ENCODE measurements around the gene CCNI2.
"Not testable (repeated sequence)": the region's sequence is repeated elsewhere in the genome, so short reads cannot be mapped to it uniquely, and the experiment has no call there.

CCNI2 gene

DNA sequence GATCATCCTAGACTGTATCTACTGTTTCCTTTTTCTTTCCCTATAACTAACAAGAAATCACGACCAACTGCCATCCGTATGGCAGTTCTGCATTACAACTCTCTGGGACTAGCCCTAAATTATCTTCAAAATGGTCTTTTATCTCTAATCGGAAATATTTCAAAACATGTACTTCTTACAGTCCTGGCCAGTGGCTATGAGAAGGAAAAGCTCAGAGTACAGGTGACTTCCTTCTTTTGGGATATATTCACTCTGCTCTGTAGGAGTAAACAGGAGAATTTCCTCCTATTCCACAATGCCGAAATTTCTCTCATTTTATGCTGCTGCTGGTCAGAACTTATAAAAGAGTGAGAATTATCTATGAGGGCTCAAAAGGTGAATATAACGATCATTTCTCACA is 31.6 kb downstream of the CCNI2 start:
- DNase-seq, result no peak

GRCh38 chr5:132779961-132780360 is 32.7 kb downstream of the CCNI2 start:
- peak in 46 of 56 donors; percentile 18 to 84 (median 64) for DNase-seq

DNA sequence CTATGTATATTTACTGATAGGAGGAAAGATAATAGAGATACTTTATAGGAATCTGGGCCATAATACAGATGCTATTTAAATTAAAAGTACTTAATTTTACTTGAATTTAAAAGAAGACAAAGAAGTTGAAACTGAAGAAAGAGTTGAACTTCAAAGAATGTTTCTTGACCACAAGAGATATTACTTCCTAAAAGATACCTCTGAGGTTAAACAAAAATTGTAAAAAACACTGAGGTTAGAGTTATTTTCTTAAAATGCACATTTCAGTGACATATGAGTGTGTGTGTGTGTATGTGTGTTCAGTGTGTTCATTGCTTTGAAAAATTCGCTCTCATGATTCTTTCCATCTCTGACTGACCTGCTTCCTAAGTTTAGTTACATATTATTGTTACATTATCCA is 33.4 kb downstream of the CCNI2 start:
- DNase-seq, result no peak

DNA sequence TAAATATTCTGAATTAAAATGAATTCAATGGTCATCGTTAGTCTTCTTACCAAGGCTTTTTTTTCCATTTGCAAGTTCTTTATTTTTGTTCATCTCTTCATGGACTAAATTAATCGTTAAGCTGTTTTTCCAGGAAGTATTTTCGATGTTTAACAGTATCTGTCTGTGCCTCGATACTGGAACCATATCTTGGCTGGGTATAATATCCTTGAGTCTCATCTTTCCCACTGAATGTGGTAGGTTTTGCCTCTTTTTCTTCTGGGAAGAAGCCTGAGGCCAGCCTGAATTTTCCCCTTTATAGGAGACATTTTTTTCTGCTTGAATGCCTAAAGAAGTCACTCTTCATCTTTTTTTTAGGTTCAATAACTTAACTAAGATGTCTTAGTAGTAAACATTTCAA is 33.8 kb downstream of the CCNI2 start:
- no peak for DNase-seq

DNA sequence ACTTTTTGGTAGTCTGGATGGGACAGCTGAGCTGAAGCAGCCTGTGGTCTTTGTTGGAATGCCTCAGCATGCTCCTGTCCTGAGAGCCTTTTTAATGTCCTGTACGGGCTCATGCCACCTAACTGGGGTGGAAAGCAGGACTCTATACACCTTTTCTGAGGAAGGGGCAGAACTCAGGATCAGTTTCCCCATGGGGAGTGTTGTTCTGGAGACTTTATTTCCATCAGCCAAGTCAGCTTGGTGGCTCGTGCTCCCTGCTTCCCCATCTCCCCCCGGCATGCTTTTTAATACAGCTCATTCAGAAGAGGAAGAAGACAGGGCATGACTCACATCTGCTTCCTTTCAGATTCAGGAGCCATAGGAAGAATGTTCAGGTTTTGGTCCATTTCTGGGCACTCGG is 34.9 kb downstream of the CCNI2 start:
- peak in 4 of 56 donors; percentile 16 to 34 (median 28) for DNase-seq

GRCh38 chr5:132785365-132785764 is 38.1 kb downstream of the CCNI2 start:
- no peak for DNase-seq

- no peak for DNase-seq
Observed at GRCh38 chr5:132785864-132786263, 38.6 kb downstream of the CCNI2 start.

DNA sequence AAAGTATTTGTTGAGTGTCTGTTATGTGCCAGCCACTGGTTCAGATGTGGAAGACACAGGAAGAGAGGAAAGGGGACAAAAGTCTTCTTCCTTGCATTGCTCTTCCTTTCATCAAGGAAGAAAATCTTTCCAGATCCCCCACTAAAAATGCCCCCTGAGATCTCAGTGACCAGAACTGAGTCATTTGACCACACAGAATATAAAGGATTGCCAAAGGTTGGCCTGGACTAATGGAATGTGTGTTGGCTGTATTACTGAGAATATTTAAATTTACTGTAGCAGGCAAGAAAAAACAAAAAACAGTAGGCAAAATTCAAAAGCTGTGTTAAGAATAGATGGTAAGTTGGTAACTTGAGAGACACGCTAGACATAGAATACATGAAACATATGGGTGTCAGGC is 39.9 kb downstream of the CCNI2 start:
- no peak for DNase-seq

GRCh38 chr5:132788508-132788907 is 41.3 kb downstream of the CCNI2 start:
- no peak for DNase-seq

- no peak for DNase-seq
Observed at GRCh38 chr5:132788990-132789886, 42.0 kb downstream of the CCNI2 start.

GRCh38 chr5:132790201-132790865 is 43.1 kb downstream of the CCNI2 start:
- peak in 18 of 56 donors; percentile 23 to 74 (median 52) for DNase-seq

GRCh38 chr5:132791026-132791425 is 43.8 kb downstream of the CCNI2 start:
- no peak for DNase-seq

GRCh38 chr5:132797651-132798050 is 50.4 kb downstream of the CCNI2 start:
- DNase-seq, result peak in 31 of 56 donors; percentile 27 to 75 (median 54)

- DNase-seq, result no peak
Observed at GRCh38 chr5:132799392-132799791, 52.2 kb downstream of the CCNI2 start.

DNA sequence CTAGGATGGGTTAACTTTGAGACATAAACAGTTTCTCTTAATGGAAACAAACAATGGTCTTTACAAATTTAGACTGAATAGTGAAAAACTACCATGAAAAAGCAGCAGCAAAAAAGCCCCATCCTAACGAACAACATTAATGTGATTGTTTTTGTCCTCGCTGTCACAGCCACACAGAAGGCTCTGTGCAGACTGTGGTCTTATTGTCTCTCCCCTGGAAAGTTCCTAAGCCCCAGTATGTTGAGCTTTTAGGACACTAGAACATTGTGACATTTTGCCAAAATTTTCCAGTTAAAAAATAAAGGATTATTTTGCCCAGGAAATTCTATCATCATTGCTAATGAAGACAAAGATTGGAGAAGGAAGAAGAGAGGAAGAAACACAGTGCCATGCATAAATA is 53.3 kb downstream of the CCNI2 start:
- peak in 27 of 56 donors; percentile 19 to 74 (median 41) for DNase-seq

- no peak for DNase-seq
Observed at GRCh38 chr5:132802044-132802684, 54.9 kb downstream of the CCNI2 start.

GRCh38 chr5:132802685-132803066 is 55.5 kb downstream of the CCNI2 start:
- not testable (repeated sequence) for DNase-seq

Data from nucleus accumbens (tissue), 56 donors.